WTC11 (cell line): ENCODE measurements around the gene HOMER2.
"Not testable (repeated sequence)": the region's sequence is repeated elsewhere in the genome, so short reads cannot be mapped to it uniquely, and the experiment has no call there.

Experiments used
- CTCF ChIP-seq: fragments of 200-600 bp; IDR thresholded peaks from 2 replicates; pipeline ENCODE4 v1.8.0; 2022; ENCODE audit warnings: antibody characterized with exemption
- ESRRA ChIP-seq: sonication (generic); formaldehyde crosslinking; IDR thresholded peaks from 2 replicates; pipeline ENCODE4 v1.8.1; 2022; ENCODE audit warnings: mild to moderate bottlenecking, missing genetic modification reagents, borderline replicate concordance

- TF ChIP-seq ESRRA (CRISPR knock-in tag); CTCF: not testable (repeated sequence)
Observed at GRCh38 chr15:82821851-82822250, 130.7 kb downstream of the HOMER2 start.
